HUDEP-2 (cell line): ENCODE data around the gene PCDH9.
"Not testable (repeated sequence)": the region's sequence is repeated elsewhere in the genome, so short reads cannot be mapped to it uniquely, and the experiment has no call there.

Experiments
- DNase-seq, 76 experiments: peaks; one replicate each; lab custom pipeline; 2025; ENCODE audit not compliant: unreplicated experiment in 76 of 76; lab: John Stamatoyannopoulos, UW

The PCDH9 gene

DNA sequence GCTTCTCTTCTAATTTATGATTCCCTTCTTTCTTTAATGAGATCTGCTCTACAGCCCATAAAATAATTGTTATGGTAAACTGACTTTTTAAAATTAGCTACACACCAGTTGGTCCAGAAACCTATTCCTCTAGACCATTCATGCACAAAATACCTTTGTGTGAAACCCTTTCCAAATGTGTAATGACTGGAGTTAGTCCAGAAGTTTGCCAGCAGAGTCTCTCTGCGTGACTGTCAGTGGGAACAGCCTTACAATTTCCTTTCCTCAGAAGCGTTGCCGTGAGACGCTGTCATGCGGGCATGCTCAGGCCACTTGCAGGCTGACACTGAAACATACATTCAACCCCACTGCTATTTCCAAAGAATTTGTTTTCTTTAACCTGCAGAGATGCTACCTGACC, 965.2 kb downstream of the PCDH9 start:
- DNase-seq = no peak

DNA sequence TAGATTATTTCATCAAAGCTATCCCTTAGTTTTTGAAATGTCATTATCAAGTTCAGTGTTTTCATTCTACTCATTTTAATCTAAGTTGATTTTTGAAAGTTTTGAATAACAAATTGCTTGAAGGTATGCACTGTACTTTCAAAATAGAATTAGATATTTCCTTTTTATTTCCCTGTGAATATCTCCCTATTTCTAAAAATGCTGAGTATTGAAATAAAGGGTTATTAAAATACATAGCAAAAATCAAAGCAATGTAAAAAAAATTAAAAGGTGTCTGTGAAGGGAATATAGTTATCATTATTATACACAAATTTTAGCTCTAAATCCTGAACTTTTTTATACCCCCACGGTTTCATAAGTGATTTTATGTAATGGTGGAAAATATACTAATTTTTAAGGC, 967.8 kb downstream of the PCDH9 start:
- no peak for DNase-seq

GRCh38 chr13:66259426-66259825, 970.7 kb downstream of the PCDH9 start:
- DNase-seq = not testable (repeated sequence)
